DMS114 treated with DMSO at 0.1 percent for 48 hours (cell line): Measurements from ENCODE around the gene UACA.

ENCODE experiments used
- DNase-seq: peaks from one replicate; lab custom pipeline; 2025; ENCODE audit not compliant: unreplicated experiment; lab: John Stamatoyannopoulos, UW

The UACA gene

GRCh38 chr15:70715840-70716485, 47.4 kb downstream of the UACA start:
- no peak for DNase-seq

- DNase-seq, result peak; percentile 48
Measured at GRCh38 chr15:70714565-70714964, 48.8 kb downstream of the UACA start.

GRCh38 chr15:70714015-70714414, 49.3 kb downstream of the UACA start:
- DNase-seq, result peak; percentile 66

GRCh38 chr15:70712271-70712670, 51.1 kb downstream of the UACA start:
- no peak for DNase-seq

- DNase-seq, result no peak
Measured at GRCh38 chr15:70710714-70711113, 52.6 kb downstream of the UACA start.

- no peak for DNase-seq
Measured at GRCh38 chr15:70708839-70709238, 54.5 kb downstream of the UACA start.

- no peak for DNase-seq
Measured at GRCh38 chr15:70707686-70708300, 55.6 kb downstream of the UACA start.

GRCh38 chr15:70704731-70705130, 58.6 kb downstream of the UACA start:
- DNase-seq, result no peak

- DNase-seq, result no peak
Measured at GRCh38 chr15:70704166-70704565, 59.2 kb downstream of the UACA start.

GRCh38 chr15:70703096-70703878, 60.1 kb downstream of the UACA start:
- no peak for DNase-seq

- no peak for DNase-seq
Measured at GRCh38 chr15:70702584-70702983, 60.8 kb downstream of the UACA start.

- no peak for DNase-seq
Measured at GRCh38 chr15:70701891-70702568, 61.3 kb downstream of the UACA start.

GRCh38 chr15:70701171-70701570, 62.2 kb downstream of the UACA start:
- no peak for DNase-seq

- no peak for DNase-seq
Measured at GRCh38 chr15:70699890-70700289, 63.5 kb downstream of the UACA start.

GRCh38 chr15:70698836-70699390, 64.4 kb downstream of the UACA start:
- no peak for DNase-seq

GRCh38 chr15:70698426-70698825, 64.9 kb downstream of the UACA start:
- no peak for DNase-seq

- DNase-seq, result no peak
Measured at GRCh38 chr15:70690491-70691276, 72.7 kb downstream of the UACA start.

- no peak for DNase-seq
Measured at GRCh38 chr15:70690021-70690420, 73.3 kb downstream of the UACA start.

- no peak for DNase-seq
Measured at GRCh38 chr15:70687482-70687881, 75.9 kb downstream of the UACA start.

GRCh38 chr15:70680817-70681216, 82.5 kb downstream of the UACA start:
- DNase-seq, result no peak

GRCh38 chr15:70679919-70680231, 83.5 kb downstream of the UACA start:
- no peak for DNase-seq
